ENCODE measurements around the gene PHACTR2. TPM values are rescaled to one million over a fixed set of nuclear protein-coding genes. Genes with fewer than 3 reads are reported as not detected.

The PHACTR2 gene
- total and polyA plus RNA-seq, 2 of the 13 experiments (the other 11 are each of a cell fraction or from before 2014, with no cell fraction given) = 11.3 to 28.2 TPM

- TF ChIP-seq ZBTB40 (IDR thresholded peaks at IDR 0.05) (no peak), ZBTB40 (CRISPR knock-in tag; IDR thresholded peaks at IDR 0.05) (peak; percentile 96), ZNF747 (CRISPR knock-in tag; IDR thresholded peaks at IDR 0.05; ENCODE audit: borderline replicate concordance) (peak; percentile 99), ZNF883 (CRISPR knock-in tag; IDR thresholded peaks at IDR 0.05; ENCODE audit: not compliant biosample characterization) (peak; percentile 100), ZSCAN22 (CRISPR knock-in tag; IDR thresholded peaks at IDR 0.05) (peak; percentile 86; the same call in 1 of the 2 replicates), HOXA9 (CRISPR knock-in tag; IDR thresholded peaks at IDR 0.05; ENCODE audit: borderline replicate concordance) (peak; percentile 95), ATF3 (CRISPR knock-in tag; IDR thresholded peaks at IDR 0.05) (peak; percentile 87), FOXC1 (CRISPR knock-in tag; IDR thresholded peaks at IDR 0.05; ENCODE audit: borderline replicate concordance) (peak; percentile 99), TGIF2 (CRISPR knock-in tag; IDR thresholded peaks at IDR 0.05) (peak; percentile 98), ZNF234 (CRISPR knock-in tag; conservative IDR thresholded peaks at IDR 0.05) (peak; percentile 91; the same call in 1 of the 2 replicates), HOXA7 (CRISPR knock-in tag; IDR thresholded peaks at IDR 0.05) (no peak), HMGXB3 (CRISPR knock-in tag; IDR thresholded peaks at IDR 0.05; ENCODE audit: borderline replicate concordance) (peak; percentile 95), ZNF337 (CRISPR knock-in tag; IDR thresholded peaks at IDR 0.05; ENCODE audit: borderline replicate concordance, low read depth) (peak; percentile 95)
Observed at GRCh38 chr6:143842902-143843676, 165.3 kb downstream of the PHACTR2 start, which contains the start of gene LTV1 (continued).

Measured in HepG2 (cell line).